D721Med (cell line): ENCODE results near the gene ZNF239.
"Not testable (repeated sequence)": the region's sequence is repeated elsewhere in the genome, so short reads cannot be mapped to it uniquely, and the experiment has no call there.

Experiments
- DNase-seq: peaks from one replicate; pipeline ENCODE4 v3.0.0; 2011; ENCODE audit warnings: low spot score; ENCODE audit not compliant: insufficient read length
- FAIRE-seq: peaks from 2 replicates; lab custom pipeline; 2011; peaks lifted over from hg19 to GRCh38; lab: Jason Lieb, UNC
- CTCF ChIP-seq: IDR thresholded peaks from 2 replicates; pipeline ENCODE4 v1.5.1; 2012; ENCODE audit warnings: mild to moderate bottlenecking, control low read depth; ENCODE audit not compliant: insufficient read depth; ENCODE audit errors: missing control alignments

The ZNF239 gene

GRCh38 chr10:43557214-43557613 is 17.2 kb downstream of the ZNF239 start:
- no peak for FAIRE-seq
- TF ChIP-seq CTCF, result no peak
- DNase-seq, result no peak

GRCh38 chr10:43543746-43544145 is 30.7 kb downstream of the ZNF239 start:
- FAIRE-seq, DNase-seq: not testable (repeated sequence)

- DNase-seq (no peak), FAIRE-seq (no peak)
- no peak for TF ChIP-seq CTCF
These were observed 49.8 kb downstream of the ZNF239 start for GRCh38 chr10:43524434-43525247.
